CD1c-positive myeloid dendritic cell (primary cell): ENCODE data around the gene SERPINA4.

ENCODE experiments used
- DNase-seq: peaks from one replicate; pipeline ENCODE4 v3.0.0-alpha.2; 2016; ENCODE audit errors: extremely low spot score

Gene SERPINA4

GRCh38 chr14:94615823-94616570 is 54.8 kb downstream of the SERPINA4 start:
- DNase-seq: no peak

GRCh38 chr14:94617366-94617941 is 56.2 kb downstream of the SERPINA4 start:
- DNase-seq: no peak

- no peak for DNase-seq
These were observed 57.0 kb downstream of the SERPINA4 start for GRCh38 chr14:94617988-94618822.

- DNase-seq: no peak
These were observed 58.1 kb downstream of the SERPINA4 start for GRCh38 chr14:94619297-94619696.
